Measurements from ENCODE around the gene FOSL1.

The FOSL1 gene

GRCh38 chr11:65919573-65920371 is 19.6 kb upstream of the FOSL1 start:
- peak; percentile 20 to 36 for DNase-seq (ENCODE audit: low read depth in 2 of 2)

GRCh38 chr11:65919141-65919572 is 19.0 kb upstream of the FOSL1 start, which contains the start of gene DRAP1:
TSS of gene DRAP1 (plus strand) at chr11:65919426. CDS start at chr11:65919502, 76 bp downstream.
- peak; percentile 99 to 100 for DNase-seq (ENCODE audit: low read depth in 2 of 2)

- no peak for DNase-seq (ENCODE audit: low read depth in 2 of 2)
These were observed 18.3 kb upstream of the FOSL1 start, which contains the start of gene C11orf68 for GRCh38 chr11:65918211-65919140. TSS of gene C11orf68 (minus strand) at chr11:65919062. CDS start at chr11:65919031, 31 bp downstream.

DNA sequence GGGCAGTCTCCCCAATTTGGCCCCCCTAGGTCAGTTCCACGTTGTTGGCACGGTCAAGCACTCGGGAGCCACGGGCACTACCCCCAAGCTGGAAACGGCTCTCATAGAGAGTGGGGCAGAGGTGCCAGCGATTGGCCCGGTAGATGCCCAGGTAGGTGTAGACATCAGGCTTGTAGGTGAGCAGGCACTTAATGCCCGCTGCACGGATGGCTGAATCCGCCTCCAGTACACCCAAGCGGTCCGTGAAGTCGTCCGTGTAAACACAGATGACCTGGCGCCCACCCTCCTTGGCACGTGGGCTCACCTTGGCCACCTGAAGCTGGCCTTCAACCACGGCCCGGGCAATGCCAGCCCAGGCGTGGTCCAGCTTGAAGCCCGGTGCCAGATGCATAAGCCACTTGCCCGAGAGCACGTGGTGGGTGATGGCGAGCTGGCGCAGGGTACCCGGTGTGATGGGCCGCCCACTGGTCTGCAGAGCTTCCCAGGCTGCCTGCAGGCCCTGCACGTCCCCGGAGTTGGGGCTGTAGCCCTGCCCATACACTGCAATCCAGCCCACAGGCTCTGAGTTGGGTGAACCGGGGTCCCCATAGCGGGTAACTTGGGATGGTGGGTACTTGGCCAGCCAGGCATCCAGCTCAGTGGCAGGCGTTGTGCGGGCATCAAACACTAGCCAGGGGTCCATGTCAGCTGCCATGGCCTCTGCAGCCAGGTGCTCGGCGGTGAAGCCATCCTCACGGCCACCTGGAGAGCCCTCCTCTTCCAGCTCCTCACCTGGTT is 17.4 kb upstream of the FOSL1 start:
- no peak for DNase-seq (ENCODE audit: low read depth in 2 of 2)

GRCh38 chr11:65917077-65917433 is 16.9 kb upstream of the FOSL1 start:
- no peak for DNase-seq (ENCODE audit: low read depth in 2 of 2)

DNA sequence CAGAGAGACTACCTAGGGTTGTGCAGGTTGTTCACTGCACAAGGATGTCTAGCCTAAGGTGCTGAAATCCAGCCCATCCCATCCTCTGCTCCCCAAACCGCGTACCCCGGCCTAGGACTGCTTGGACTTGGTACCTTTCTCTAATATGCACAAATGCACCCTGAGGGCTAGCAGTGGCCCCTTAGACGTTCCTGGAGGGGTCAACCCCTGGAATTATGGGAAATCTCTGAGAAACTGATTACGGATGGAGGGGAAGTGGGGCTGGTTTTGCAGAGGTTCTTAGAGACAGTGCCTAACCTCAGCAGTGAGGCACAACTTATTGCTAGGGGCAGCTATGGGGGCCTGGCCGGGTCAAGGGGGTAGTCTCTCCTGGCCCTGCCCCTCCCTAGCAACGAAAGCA is 16.2 kb upstream of the FOSL1 start:
- no peak for DNase-seq (ENCODE audit: low read depth in 2 of 2)

DNA sequence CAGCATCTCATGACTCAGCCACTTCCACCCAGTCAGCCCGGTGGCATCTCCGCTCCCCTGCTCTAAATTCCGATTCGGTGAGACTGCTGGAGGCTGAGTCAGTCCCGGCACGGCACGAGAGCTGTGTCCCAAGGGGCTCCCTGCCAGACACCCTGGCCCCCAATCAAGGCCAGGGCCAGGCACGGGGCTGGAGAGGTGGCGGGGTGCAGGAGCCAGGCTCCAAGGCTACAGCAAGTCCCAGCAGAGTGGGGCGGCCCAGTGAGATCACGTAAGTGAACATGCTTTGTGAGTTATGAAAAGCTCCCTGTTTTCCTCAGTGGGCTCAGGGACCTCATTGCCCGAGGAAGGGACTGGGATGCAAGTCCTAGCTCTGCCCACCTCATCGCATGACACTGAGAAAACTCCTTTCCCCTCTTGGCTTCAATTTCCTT is 15.6 kb upstream of the FOSL1 start:
- no peak for DNase-seq (ENCODE audit: low read depth in 2 of 2)

GRCh38 chr11:65915101-65915820 is 15.1 kb upstream of the FOSL1 start:
- no peak for DNase-seq (ENCODE audit: low read depth in 2 of 2)

DNA sequence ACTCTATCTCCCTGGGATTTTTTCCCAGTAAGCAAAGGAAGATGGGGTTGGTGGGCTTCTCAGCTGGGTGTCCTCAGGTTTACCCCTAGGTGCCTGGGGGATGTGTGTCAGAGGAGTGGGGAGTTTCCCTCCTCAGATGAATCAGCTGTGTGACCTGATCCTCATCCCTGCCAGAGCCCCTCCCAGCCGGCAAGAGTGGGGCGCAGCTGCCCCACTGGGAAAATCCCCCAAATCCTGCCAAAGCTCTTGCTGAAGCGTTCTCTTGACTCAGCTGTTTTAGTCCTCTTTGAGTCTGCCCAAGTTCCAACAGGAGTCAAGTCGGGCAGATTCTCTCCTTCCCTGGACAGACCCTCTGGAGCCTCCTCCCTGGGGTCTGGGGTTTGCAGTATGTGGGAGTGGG is 12.7 kb upstream of the FOSL1 start:
- no peak for DNase-seq (ENCODE audit: low read depth in 2 of 2)

- DNase-seq (ENCODE audit: low read depth in 2 of 2) = no peak
These were observed 11.7 kb upstream of the FOSL1 start for GRCh38 chr11:65911682-65912568.

- no peak for DNase-seq (ENCODE audit: low read depth in 2 of 2)
These were observed 7.7 kb upstream of the FOSL1 start for GRCh38 chr11:65907878-65908277.

- DNase-seq (ENCODE audit: low read depth in 2 of 2) = no peak
These were observed 6.4 kb upstream of the FOSL1 start for GRCh38 chr11:65906602-65907001.

GRCh38 chr11:65903715-65904114 is 3.5 kb upstream of the FOSL1 start:
- DNase-seq (ENCODE audit: low read depth in 2 of 2) = no peak

- DNase-seq (ENCODE audit: low read depth in 2 of 2) = no peak
These were observed 2.9 kb upstream of the FOSL1 start for GRCh38 chr11:65903068-65903481.

- no peak for DNase-seq (ENCODE audit: low read depth in 2 of 2)
These were observed 652 bp upstream of the FOSL1 start for GRCh38 chr11:65900899-65901180.

GRCh38 chr11:65899356-65900124 is 648 bp downstream of the FOSL1 start:
- DNase-seq (ENCODE audit: low read depth in 2 of 2) = peak in 1 of 2 donors; percentile 50

DNA sequence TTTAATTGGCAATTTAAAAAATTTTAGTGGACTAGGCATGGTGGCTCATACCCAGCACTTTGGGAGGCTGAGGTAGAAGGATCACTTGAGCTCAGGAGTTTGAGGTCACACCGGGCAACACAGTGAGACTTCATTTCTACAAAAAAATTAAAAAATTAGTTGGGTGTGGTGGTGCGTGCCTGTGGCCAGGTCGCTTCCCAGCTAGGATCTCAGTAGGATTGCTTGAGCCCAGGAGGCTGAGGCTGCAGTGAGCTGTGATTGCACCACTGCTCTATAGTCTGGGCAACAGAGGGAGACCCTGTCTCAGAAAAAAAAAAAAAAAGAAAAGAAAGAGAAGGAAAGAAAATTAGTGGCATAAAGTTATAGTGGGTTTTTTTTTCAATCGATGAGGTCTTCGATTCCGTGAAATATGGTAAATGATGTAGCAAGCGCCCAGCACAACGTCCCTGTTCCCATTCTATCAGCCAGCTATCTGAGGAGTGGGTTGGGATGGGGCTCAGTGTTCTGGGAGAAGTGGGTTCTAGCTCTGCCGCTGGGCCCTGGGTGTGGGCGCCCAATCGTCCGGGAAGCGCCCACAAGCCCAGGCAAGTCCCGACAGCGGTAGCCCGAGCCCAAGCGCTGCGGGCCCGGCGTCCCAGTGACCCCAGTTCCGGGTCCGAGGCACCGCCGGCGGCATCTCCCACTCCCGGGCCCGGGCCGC is 1.4 kb downstream of the FOSL1 start:
- no peak for DNase-seq (ENCODE audit: low read depth in 2 of 2)

- no peak for DNase-seq (ENCODE audit: low read depth in 2 of 2)
These were observed 3.1 kb downstream of the FOSL1 start for GRCh38 chr11:65897020-65897471.
